K562 (cell line): ENCODE data around the gene NAB1. TPM values are rescaled to one million over a fixed set of nuclear protein-coding genes. Genes with fewer than 3 reads are reported as not detected.

ENCODE experiments used
- ATAC-seq: fragments of 200-7000 bp; cut with Tn5 transposase; 3 replicates; pipeline ENCODE4 v1.9.1; 2020; ENCODE audit warnings: moderate library complexity
- BruUV-seq: library from RNA; stranded (reverse); fragments of 400-500 nt; replicated peaks from 2 replicates; lab custom pipeline; 2021; lab: Mats Ljungman, UMichigan
- CTCF ChIA-PET: fragments of 300-600 bp; formaldehyde crosslinking; extraction: SDS; loops from one replicate; lab custom pipeline; 2021; ENCODE audit warnings: low intra/inter-chr PET ratio; lab: Yijun Ruan, JAX
- POLR2A ChIA-PET: fragments of 300-600, 350-650 bp; sonication (Branson Sonifier 250); formaldehyde crosslinking; extraction: SDS; loops from one replicate; lab custom pipeline; 2021; ENCODE audit warnings: antibody characterized with exemption, inconsistent platforms; lab: Yijun Ruan, JAX
- DNase-seq, 4 experiments: peaks; one replicate each; pipeline versions ENCODE4 v3.0.0 to v3.0.0-alpha.2; 2011 to 2018; ENCODE audit warnings: low spot score in 3 of 4, mixed read lengths in 3 of 4; ENCODE audit errors: extremely low read depth in 1 of 4
- FAIRE-seq: peaks from 2 replicates; lab custom pipeline; 2011; peaks lifted over from hg19 to GRCh38; lab: Jason Lieb, UNC
- H2AFZ ChIP-seq: 2 replicates; pipeline ENCODE4 v1.6.0; 2011; ENCODE audit warnings: low read depth, low read length, control low read depth, inconsistent platforms
- H3K27ac ChIP-seq: fragments of 200-600 bp; 3 replicates; pipeline ENCODE4 v1.8.0; 2011; ENCODE audit warnings: low read depth, mild to moderate bottlenecking, control low read depth, inconsistent platforms, low read length, moderate library complexity, mixed read lengths; ENCODE audit errors: extremely low read depth
- H3K27me3 ChIP-seq, 2 experiments: fragments of 300-600 bp in 1 of 2; 2 replicates in 1 of 2; 3 replicates in 1 of 2; pipeline versions ENCODE4 v1.6.0 to v1.8.0; 2011; ENCODE audit warnings: inconsistent platforms in 2 of 2, low read length in 2 of 2, mild to moderate bottlenecking in 1 of 2, mixed read lengths in 1 of 2, moderate library complexity in 1 of 2; ENCODE audit not compliant: control insufficient read depth in 2 of 2, insufficient read depth in 2 of 2
- H3K36me3 ChIP-seq: fragments of 300-600 bp; 3 replicates; pipeline ENCODE4 v1.8.0; 2011; ENCODE audit warnings: mild to moderate bottlenecking, low read length, inconsistent platforms; ENCODE audit not compliant: control insufficient read depth, insufficient read depth
- H3K4me1 ChIP-seq, 2 experiments: fragments of 200-600 bp in 1 of 2; replicated peaks in 1 of 2; 2 replicates in 1 of 2; 3 replicates in 1 of 2; pipeline versions ENCODE4 v1.5.1 to v1.8.0; 2011; ENCODE audit warnings: inconsistent platforms in 2 of 2, low read length in 2 of 2, mild to moderate bottlenecking in 1 of 2, mixed read lengths in 1 of 2, moderate library complexity in 1 of 2; ENCODE audit not compliant: control insufficient read depth in 2 of 2, insufficient read depth in 2 of 2
- H3K4me2 ChIP-seq: 2 replicates; pipeline ENCODE4 v1.6.1; 2011; ENCODE audit warnings: low read length, control low read depth, inconsistent platforms, mixed read lengths; ENCODE audit not compliant: insufficient read depth
- H3K4me3 ChIP-seq: fragments of 200-600 bp; sonication (generic), shearing (Covaris generic); 2 replicates; pipeline ENCODE4 v1.5.1; 2016; ENCODE audit warnings: control low read depth, inconsistent platforms
- H3K79me2 ChIP-seq: fragments of 200-600 bp; 3 replicates; pipeline ENCODE4 v1.8.0; 2011; ENCODE audit warnings: low read length, inconsistent platforms; ENCODE audit not compliant: control insufficient read depth, insufficient read depth
- H3K9ac ChIP-seq, 2 experiments: 2 replicates each; pipeline versions ENCODE4 v1.6.0 to v1.6.1; 2011; ENCODE audit warnings: low read depth in 2 of 2, low read length in 2 of 2, control low read depth in 1 of 2, inconsistent platforms in 1 of 2, mild to moderate bottlenecking in 1 of 2, mixed read lengths in 1 of 2; ENCODE audit not compliant: insufficient read depth in 1 of 2
- H3K9me1 ChIP-seq: one replicate; pipeline ENCODE4 v1.6.0; 2011; ENCODE audit warnings: inconsistent platforms, mild to moderate bottlenecking, low read length, moderate library complexity; ENCODE audit not compliant: control insufficient read depth, insufficient read depth
- H3K9me3 ChIP-seq: replicated peaks from 2 replicates; pipeline ENCODE4 v1.5.1; 2011; ENCODE audit warnings: low read depth, low read length, inconsistent platforms; ENCODE audit not compliant: control insufficient read depth, insufficient read depth
- H4K20me1 ChIP-seq: replicated peaks from 2 replicates; pipeline ENCODE4 v1.6.1; 2011; ENCODE audit warnings: low read length, inconsistent platforms, mixed read lengths; ENCODE audit not compliant: control insufficient read depth, insufficient read depth
- MCM2 ChIP-seq: fragments of 450-650 bp; IDR thresholded peaks from 2 replicates; pipeline ENCODE4 v1.6.1; 2017; ENCODE audit warnings: low read depth, mild to moderate bottlenecking
- PTTG1 ChIP-seq: fragments of 450-650 bp; IDR thresholded peaks from 2 replicates; pipeline ENCODE4 v1.6.1; 2016; ENCODE audit warnings: low read depth, mild to moderate bottlenecking, missing genetic modification characterization, missing compliant biosample characterization
- SRF ChIP-seq, 2 experiments: fragments of 250-450, 450-650 bp in 1 of 2; sonication (Bioruptor Pico) in 1 of 2; sonication (generic) in 1 of 2; formaldehyde crosslinking; IDR thresholded peaks; 2 replicates each; pipeline versions ENCODE4 v1.5.0 to v1.5.1; 2020 to 2022; ENCODE audit warnings: mild to moderate bottlenecking in 1 of 2, missing genetic modification reagents in 1 of 2
- SRSF1 ChIP-seq: fragments of 200-400 bp; formaldehyde crosslinking; IDR thresholded peaks from 2 replicates; pipeline ENCODE4 v1.6.1; 2017; ENCODE audit warnings: mild to moderate bottlenecking, low read depth, low read length, moderate library complexity
- TEAD2 ChIP-seq: fragments of 450-650 bp; IDR thresholded peaks from 2 replicates; pipeline ENCODE4 v1.6.1; 2016; ENCODE audit warnings: missing genetic modification characterization, control low read depth, missing compliant biosample characterization
- ZBTB12 ChIP-seq: fragments of 250-450 bp; sonication (Bioruptor Pico); IDR thresholded peaks from 2 replicates; pipeline ENCODE4 v1.4.0; 2020
- ZNF764 ChIP-seq: fragments of 250-450 bp; sonication (Bioruptor Pico); IDR thresholded peaks from 2 replicates; pipeline ENCODE4 v1.4.0; 2020; ENCODE audit warnings: low read depth, mild to moderate bottlenecking, moderate library complexity
- WGBS: fragments of 100-300 bp; shearing (Covaris generic); methylation state at CpG from one replicate; pipeline ENCODE4 v1.1.6; 2016; ENCODE audit warnings: low coverage, mixed read lengths; ENCODE audit not compliant: insufficient coverage; ENCODE audit errors: missing lambda C conversion rate; 5-methylcytosine and 5-hydroxymethylcytosine counted together
- in situ Hi-C: fragments of 300-500 bp; cut with MboI; formaldehyde crosslinking; loops from 4 replicates; pipeline ENCODE4 v1.15.0; 2018; ENCODE audit warnings: inconsistent platforms, mixed read lengths
- intact Hi-C: fragments of 100-400 bp; cut with micrococcal nuclease; formaldehyde crosslinking; loops from 2 replicates; pipeline ENCODE4 v1.14.2; 2022
- polyA plus RNA-seq, 8 experiments: library from polyadenylated mRNA; depleted of rRNA in 4 of 8; stranded (reverse) in 5 of 8; unstranded in 3 of 8; fragments of >200 nt; fragmentation: Nextera tagmentation in 2 of 8; fragmentation: Illumina TruSeq in 1 of 8; extraction: Ambion mirVana in 2 of 8; extraction: Trizol in 1 of 8; gene quantifications; 2 replicates each; pipeline versions ENCODE4 v1.2.1 to v1.2.3, GENCODE V29; 2011 to 2014; ENCODE audit warnings: inconsistent platforms in 1 of 8, missing spikeins in 1 of 8
- total RNA-seq, 7 experiments: library from RNA; depleted of rRNA in 6 of 7; stranded (reverse); fragments of >200 nt in 6 of 7; fragmentation: Illumina TruSeq in 2 of 7; extraction: Trizol in 2 of 7; gene quantifications; 2 replicates each; pipeline versions ENCODE4 v1.2.1 to v1.2.3, GENCODE V29; 2011 to 2021; ENCODE audit warnings: low replicate concordance in 1 of 7
- TF ChIP-seq, protein P1 (sequence below), 2 experiments: fragments of 450-650 bp in 1 of 2; sonication (generic) in 1 of 2; formaldehyde crosslinking in 1 of 2; IDR thresholded peaks in 1 of 2; conservative IDR thresholded peaks in 1 of 2; 2 replicates each; pipeline versions ENCODE4 v1.6.1 to v1.8.1; 2016 to 2023; ENCODE audit warnings: mild to moderate bottlenecking in 2 of 2, moderate library complexity in 2 of 2, inconsistent platforms in 1 of 2, missing genetic modification reagents in 1 of 2
- TF ChIP-seq, protein P2 (sequence below): fragments of 450-650 bp; IDR thresholded peaks from 2 replicates; pipeline ENCODE4 v1.6.1; 2016

NAB1 gene
- total and polyA plus RNA-seq, 9 of the 15 experiments (the other 6 are each of a cell fraction or from before 2014, with no cell fraction given) = 3.1 to 23.0 (median 16.3) TPM

- no peak overlapping the region for H2AFZ ChIP-seq
- H3K4me3 ChIP-seq = no peak overlapping the region
- H3K4me1 ChIP-seq = no peaks in the 10 kb centered on the region; a peak in 2 of 5 replicates
- H3K27ac ChIP-seq = no peak overlapping the region
- FAIRE-seq = no peak
- BruUV-seq = no TSS peak
- in situ Hi-C loops (no loop called here), intact Hi-C loops (no loop called here)
- ChIA-PET POLR2A (no interaction called here), CTCF (no interaction called here)
- no peaks in the 10 kb centered on the region for H3K36me3 ChIP-seq
- H4K20me1 ChIP-seq = no peaks in the 10 kb centered on the region
- H3K9me1 ChIP-seq = no peaks in the 10 kb centered on the region
- no peaks in the 10 kb centered on the region for H3K27me3 ChIP-seq
- no peak for DNase-seq
- H3K9me3 ChIP-seq = no peaks in the 10 kb centered on the region
- no peak for ATAC-seq
- no peak overlapping the region for H3K4me2 ChIP-seq
- 35% methylated on average over 6 of the region's 7 CpGs for WGBS
- no peaks in the 10 kb centered on the region for H3K79me2 ChIP-seq
- no peak overlapping the region for H3K9ac ChIP-seq
- no peak for TF ChIP-seq TEAD2
- no peak for TF ChIP-seq MCM2
- TF ChIP-seq SRSF1 = no peak
- TF ChIP-seq, protein P1, sequence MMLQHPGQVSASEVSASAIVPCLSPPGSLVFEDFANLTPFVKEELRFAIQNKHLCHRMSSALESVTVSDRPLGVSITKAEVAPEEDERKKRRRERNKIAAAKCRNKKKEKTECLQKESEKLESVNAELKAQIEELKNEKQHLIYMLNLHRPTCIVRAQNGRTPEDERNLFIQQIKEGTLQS (IDR thresholded peaks at IDR 0.05) = no peak
- TF ChIP-seq, protein P1 (CRISPR knock-in tag; conservative IDR thresholded peaks at IDR 0.05) = no peak
- TF ChIP-seq, protein P2, sequence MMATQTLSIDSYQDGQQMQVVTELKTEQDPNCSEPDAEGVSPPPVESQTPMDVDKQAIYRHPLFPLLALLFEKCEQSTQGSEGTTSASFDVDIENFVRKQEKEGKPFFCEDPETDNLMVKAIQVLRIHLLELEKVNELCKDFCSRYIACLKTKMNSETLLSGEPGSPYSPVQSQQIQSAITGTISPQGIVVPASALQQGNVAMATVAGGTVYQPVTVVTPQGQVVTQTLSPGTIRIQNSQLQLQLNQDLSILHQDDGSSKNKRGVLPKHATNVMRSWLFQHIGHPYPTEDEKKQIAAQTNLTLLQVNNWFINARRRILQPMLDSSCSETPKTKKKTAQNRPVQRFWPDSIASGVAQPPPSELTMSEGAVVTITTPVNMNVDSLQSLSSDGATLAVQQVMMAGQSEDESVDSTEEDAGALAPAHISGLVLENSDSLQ = no peak
- TF ChIP-seq ZBTB12 = no peak
- TF ChIP-seq SRF (CRISPR knock-in tag; IDR thresholded peaks at IDR 0.05) = no peak
- TF ChIP-seq PTTG1 = no peak
- no peak for TF ChIP-seq ZNF764 (CRISPR knock-in tag)
These were observed 74.7 kb downstream of the NAB1 start for GRCh38 chr2:190723397-190724090.
